Measurements from ENCODE around the gene CA5B. TPM values are rescaled to one million over a fixed set of nuclear protein-coding genes. Genes with fewer than 3 reads are reported as not detected.
"Not testable (repeated sequence)": the region's sequence is repeated elsewhere in the genome, so short reads cannot be mapped to it uniquely, and the experiment has no call there.

CA5B gene
- total and polyA plus RNA-seq, 8 donors: 10.7 to 18.5 (median 15.3) TPM

GRCh38 chrX:15724911-15725310 lies 13.2 kb upstream of the CA5B start:
- Histone ChIP-seq H3K36me3 (no peaks in the 10 kb centered on the region), H3K4me1 (no peaks in the 10 kb centered on the region), H3K27me3 (no peaks in the 10 kb centered on the region), H3K4me3 (no peak overlapping the region), H3K9me3 (no peaks in the 10 kb centered on the region), H3K27ac (no peak overlapping the region)
- DNase-seq: no peak
- ATAC-seq: no peak
- no peak for TF ChIP-seq CTCF (IDR thresholded peaks at IDR 0.05)
- intact Hi-C loops (cut with DNase I): no loop called here

GRCh38 chrX:15731368-15731767 lies 6.7 kb upstream of the CA5B start:
- H3K4me3 ChIP-seq; H3K4me1 ChIP-seq; ATAC-seq; H3K9me3 ChIP-seq; H3K36me3 ChIP-seq; H3K27me3 ChIP-seq; H3K27ac ChIP-seq; DNase-seq; intact Hi-C loops (cut with DNase I): not testable (repeated sequence)

- no peak for DNase-seq
- TF ChIP-seq CTCF (IDR thresholded peaks at IDR 0.05): no peak
- ATAC-seq: no peak
- no peaks in the 10 kb centered on the region for H3K9me3 ChIP-seq
- intact Hi-C loops (cut with DNase I): no loop called here
- peaks cover 0 to 5% of the 10 kb centered on the region in 2 donors for H3K4me1 ChIP-seq
- no peaks in the 10 kb centered on the region for H3K36me3 ChIP-seq
- peak overlapping the region in 1 of 2 donors; percentile 48 for H3K4me3 ChIP-seq
- no peaks in the 10 kb centered on the region for H3K27me3 ChIP-seq
- no peak overlapping the region for H3K27ac ChIP-seq
Measured at GRCh38 chrX:15737190-15737958, 696 bp upstream of the CA5B start.

GRCh38 chrX:15739886-15740285 lies 1.8 kb downstream of the CA5B start:
- Histone ChIP-seq H3K27ac (no peak overlapping the region), H3K27me3 (no peaks in the 10 kb centered on the region), H3K4me1 (peaks cover 0 to 5% of the 10 kb centered on the region in 2 donors), H3K36me3 (no peaks in the 10 kb centered on the region), H3K4me3 (no peak overlapping the region), H3K9me3 (no peaks in the 10 kb centered on the region)
- DNase-seq (no peak), ATAC-seq (no peak)
- intact Hi-C loops (cut with DNase I): no loop called here
- no peak for TF ChIP-seq CTCF (IDR thresholded peaks at IDR 0.05)

GRCh38 chrX:15744181-15744867 lies 6.3 kb downstream of the CA5B start:
- Histone ChIP-seq H3K9me3 (no peaks in the 10 kb centered on the region), H3K27me3 (no peaks in the 10 kb centered on the region), H3K4me3 (no peak overlapping the region), H3K4me1 (peaks cover 0 to 3% of the 10 kb centered on the region in 2 donors), H3K36me3 (no peaks in the 10 kb centered on the region), H3K27ac (no peak overlapping the region)
- TF ChIP-seq CTCF (IDR thresholded peaks at IDR 0.05): no peak
- intact Hi-C loops (cut with DNase I): no loop called here
- DNase-seq: no peak
- no peak for ATAC-seq
